Tibial nerve (tissue), 4 donors: ENCODE data around the gene SKIC3. TPM values are rescaled to one million over a fixed set of nuclear protein-coding genes. Genes with fewer than 3 reads are reported as not detected.

ENCODE experiments used
- DNase-seq, 2 donors: peaks; one replicate each; pipeline ENCODE4 v3.0.0-alpha.2; 2019; ENCODE audit warnings: low spot score in 2 of 2
- H3K27ac ChIP-seq, 4 donors: fragments of 200-600 bp; sonication (generic) in 3 of 4; one replicate each; pipeline ENCODE4 v1.5.1; 2017 to 2019; ENCODE audit warnings: mild to moderate bottlenecking in 1 of 4
- H3K27me3 ChIP-seq, 2 donors: fragments of 200-600 bp; sonication (generic) in 1 of 2; one replicate each; pipeline versions ENCODE4 v1.5.1 to v1.6.0; 2017 to 2019
- H3K36me3 ChIP-seq, 3 donors: fragments of 200-600 bp; sonication (generic); one replicate each; pipeline ENCODE4 v1.5.1; 2018 to 2019
- H3K4me1 ChIP-seq, 4 donors: fragments of 200-600 bp; sonication (generic) in 3 of 4; one replicate each; pipeline ENCODE4 v1.5.1; 2017 to 2019
- H3K4me3 ChIP-seq, 4 donors: fragments of 200-600 bp; sonication (generic) in 3 of 4; one replicate each; pipeline ENCODE4 v1.5.1; 2017 to 2019; ENCODE audit warnings: mild to moderate bottlenecking in 1 of 4, moderate library complexity in 1 of 4
- H3K9me3 ChIP-seq, 4 donors: fragments of 200-600 bp; sonication (generic) in 3 of 4; one replicate each; pipeline ENCODE4 v1.5.1; 2017 to 2019
- EP300 ChIP-seq, 2 donors: sonication (generic); formaldehyde crosslinking; IDR thresholded peaks; one replicate each; pipeline ENCODE4 v1.6.1; 2017; ENCODE audit warnings: antibody characterized with exemption in 2 of 2, mild to moderate bottlenecking in 1 of 2
- POLR2A ChIP-seq, 2 donors: fragments of 450-650 bp; IDR thresholded peaks; one replicate each; pipeline ENCODE4 v1.6.1; 2017; ENCODE audit warnings: antibody characterized with exemption in 2 of 2, mild to moderate bottlenecking in 2 of 2, moderate library complexity in 2 of 2
- WGBS, 2 donors: methylation state at CpG; one replicate each; pipeline ENCODE4 v1.1.5; 2018; 5-methylcytosine and 5-hydroxymethylcytosine counted together
- small RNA-seq: library from RNA; depleted of rRNA; stranded (forward); fragments of <200 nt; gene quantifications from one replicate; pipeline ENCODE3, GENCODE V24; 2016
- total RNA-seq, 4 donors: library from RNA; depleted of rRNA; stranded (reverse); fragments of >200 nt; gene quantifications; one replicate each; pipeline ENCODE4 v1.1.0, GENCODE V29; 2016
- TF ChIP-seq, protein P1 (sequence below), 5 experiments: fragments of 200-600 bp in 3 of 5; fragments of 450-650 bp in 2 of 5; sonication (generic) in 3 of 5; IDR thresholded peaks; one replicate each; pipeline ENCODE4 v1.5.1; 2016 to 2019; ENCODE audit warnings: antibody characterized with exemption in 5 of 5, mild to moderate bottlenecking in 3 of 5, moderate library complexity in 2 of 5

Gene SKIC3
- total RNA-seq, 4 donors from 2014 or later = 52.8 to 83.3 (median 75.0) TPM

DNA sequence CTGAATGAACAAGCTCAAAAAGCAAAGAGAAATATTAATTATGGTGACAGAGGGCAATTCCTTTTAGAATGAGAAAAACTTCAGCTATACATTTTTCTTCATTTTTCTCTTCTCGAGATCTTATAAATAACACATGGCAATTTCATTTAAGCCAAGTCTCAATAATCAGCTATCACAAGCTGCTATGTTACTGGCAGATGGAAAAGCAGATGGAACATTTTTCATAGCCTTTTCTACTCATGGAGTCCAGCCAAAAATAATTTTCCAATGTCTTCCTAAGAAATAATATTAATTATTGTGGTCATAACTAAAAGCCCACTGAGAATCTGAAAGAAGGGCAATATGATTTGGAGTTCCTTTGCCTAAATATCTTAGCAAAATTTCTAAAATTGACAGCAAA lies 35.6 kb downstream of the SKIC3 start:
- 59 to 61% methylated on average over 1 of the region's 1 CpG for WGBS, 2 donors

DNA sequence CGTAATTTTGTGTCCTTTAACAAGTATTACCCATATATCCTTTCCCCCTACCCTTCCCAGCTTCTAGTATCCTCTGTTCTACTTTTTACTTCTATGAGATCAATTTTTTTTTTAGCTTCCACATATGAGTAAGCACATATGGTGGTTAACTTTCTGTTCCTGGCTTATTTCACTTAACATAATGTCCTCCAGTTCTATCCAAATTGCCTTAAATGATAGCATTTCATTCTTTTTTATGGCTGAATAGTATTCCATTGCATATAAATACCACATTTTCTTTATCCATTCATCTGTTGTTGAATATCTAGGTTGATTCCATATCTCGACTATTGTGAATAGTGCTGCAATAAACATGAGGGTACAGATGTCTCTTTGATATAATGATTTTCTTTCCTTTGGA lies 36.4 kb downstream of the SKIC3 start:
- H3K36me3 ChIP-seq = peaks cover 0 to 91% (median 2%) of the 10 kb centered on the region in 3 donors
- no peak for DNase-seq
- no peak overlapping the region for H3K4me3 ChIP-seq
- H3K27ac ChIP-seq = no peak overlapping the region
- H3K9me3 ChIP-seq = no peaks in the 10 kb centered on the region
- no peaks in the 10 kb centered on the region for H3K4me1 ChIP-seq
- TF ChIP-seq EP300 (IDR thresholded peaks at IDR 0.05) (no peak), POLR2A (IDR thresholded peaks at IDR 0.05) (no peak)
- TF ChIP-seq, protein P1, sequence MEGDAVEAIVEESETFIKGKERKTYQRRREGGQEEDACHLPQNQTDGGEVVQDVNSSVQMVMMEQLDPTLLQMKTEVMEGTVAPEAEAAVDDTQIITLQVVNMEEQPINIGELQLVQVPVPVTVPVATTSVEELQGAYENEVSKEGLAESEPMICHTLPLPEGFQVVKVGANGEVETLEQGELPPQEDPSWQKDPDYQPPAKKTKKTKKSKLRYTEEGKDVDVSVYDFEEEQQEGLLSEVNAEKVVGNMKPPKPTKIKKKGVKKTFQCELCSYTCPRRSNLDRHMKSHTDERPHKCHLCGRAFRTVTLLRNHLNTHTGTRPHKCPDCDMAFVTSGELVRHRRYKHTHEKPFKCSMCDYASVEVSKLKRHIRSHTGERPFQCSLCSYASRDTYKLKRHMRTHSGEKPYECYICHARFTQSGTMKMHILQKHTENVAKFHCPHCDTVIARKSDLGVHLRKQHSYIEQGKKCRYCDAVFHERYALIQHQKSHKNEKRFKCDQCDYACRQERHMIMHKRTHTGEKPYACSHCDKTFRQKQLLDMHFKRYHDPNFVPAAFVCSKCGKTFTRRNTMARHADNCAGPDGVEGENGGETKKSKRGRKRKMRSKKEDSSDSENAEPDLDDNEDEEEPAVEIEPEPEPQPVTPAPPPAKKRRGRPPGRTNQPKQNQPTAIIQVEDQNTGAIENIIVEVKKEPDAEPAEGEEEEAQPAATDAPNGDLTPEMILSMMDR (IDR thresholded peaks at IDR 0.05) = no peak
- H3K27me3 ChIP-seq = no peaks in the 10 kb centered on the region
- WGBS, 2 donors = 96 to 100% methylated on average over 2 of the region's 2 CpGs

More for the DNA sequence above, 35.6 kb downstream of the SKIC3 start:
- Histone ChIP-seq H3K36me3 (peaks cover 0 to 91% (median 0%) of the 10 kb centered on the region in 3 donors), H3K4me3 (no peak overlapping the region), H3K4me1 (no peaks in the 10 kb centered on the region), H3K27me3 (no peaks in the 10 kb centered on the region), H3K27ac (no peak overlapping the region), H3K9me3 (no peaks in the 10 kb centered on the region)
- no peak for DNase-seq
- TF ChIP-seq, protein P1 (IDR thresholded peaks at IDR 0.05) = no peak
- TF ChIP-seq POLR2A (IDR thresholded peaks at IDR 0.05) (no peak), EP300 (IDR thresholded peaks at IDR 0.05) (no peak)

DNA sequence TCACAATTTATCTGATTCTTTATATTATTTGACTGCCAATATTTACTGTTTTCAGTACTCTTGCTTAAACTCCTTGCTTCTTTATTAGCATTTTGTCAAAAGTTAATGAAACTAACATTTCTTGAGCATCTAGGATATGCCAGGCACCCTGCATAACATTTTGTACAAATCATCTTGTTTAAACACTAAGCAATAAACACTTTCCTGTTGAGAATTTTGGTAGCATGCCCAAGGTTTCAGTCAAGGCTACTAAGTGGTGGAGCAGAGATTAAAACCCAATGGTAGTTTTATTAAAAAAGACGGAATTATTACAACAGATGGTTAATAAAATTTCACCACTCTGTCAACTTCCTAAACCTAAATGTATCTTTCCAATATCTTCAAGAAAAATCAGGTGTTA lies 43.2 kb downstream of the SKIC3 start:
- Histone ChIP-seq H3K4me3 (no peak overlapping the region), H3K27ac (no peak overlapping the region), H3K4me1 (no peaks in the 10 kb centered on the region), H3K27me3 (no peaks in the 10 kb centered on the region), H3K9me3 (no peaks in the 10 kb centered on the region), H3K36me3 (peaks cover 7 to 100% (median 19%) of the 10 kb centered on the region in 3 donors)
- 86 to 98% methylated on average over 1 of the region's 1 CpG for WGBS, 2 donors
- TF ChIP-seq EP300 (IDR thresholded peaks at IDR 0.05) = no peak
- no peak for TF ChIP-seq POLR2A (IDR thresholded peaks at IDR 0.05)
- TF ChIP-seq, protein P1 (IDR thresholded peaks at IDR 0.05) = no peak
- DNase-seq = no peak

- Histone ChIP-seq H3K4me3 (no peak overlapping the region), H3K27ac (no peak overlapping the region), H3K27me3 (no peaks in the 10 kb centered on the region), H3K4me1 (no peaks in the 10 kb centered on the region), H3K36me3 (peaks cover 7 to 100% (median 18%) of the 10 kb centered on the region in 3 donors), H3K9me3 (no peaks in the 10 kb centered on the region)
- 51 to 56% methylated on average over 1 of the region's 1 CpG for WGBS, 2 donors
- TF ChIP-seq EP300 (IDR thresholded peaks at IDR 0.05) (no peak), POLR2A (IDR thresholded peaks at IDR 0.05) (no peak)
- TF ChIP-seq, protein P1 (IDR thresholded peaks at IDR 0.05) = no peak
- no peak for DNase-seq
Observed at GRCh38 chr5:95508550-95508949, 46.2 kb downstream of the SKIC3 start.

Small RNA genes within 50 kb of the gene (small RNA-seq; reads per million reads assigned to genes)
- not detected for gene RNU6-308P

Other genes with a start within 250 kb of the SKIC3 start
- not detected for gene FAM81B, start 163.6 kb downstream of the SKIC3 start, total RNA-seq
- 10 to 100 TPM; 11.0 to 19.9 (median 13.7) TPM for gene ARSK, start 124 bp upstream of the SKIC3 start, total RNA-seq
- 1 to 10 TPM in 3 of 4 donors, under 1 TPM in 1; 0.44 to 3.1 (median 2.7) TPM for gene GPR150, start 65.1 kb upstream of the SKIC3 start, total RNA-seq
- gene RFESD, start 91.8 kb upstream of the SKIC3 start, total RNA-seq = 1 to 10 TPM in 3 of 4 donors, under 1 TPM in 1; 0.98 to 2.1 (median 1.3) TPM
- gene SPATA9, start 128.0 kb upstream of the SKIC3 start, total RNA-seq = 1 to 10 TPM in 1 of 4 donors, not detected in 3; 1.2 TPM
- gene RHOBTB3, start 176.4 kb upstream of the SKIC3 start, total RNA-seq = 100 to 1,000 TPM; 130 to 219 (median 195) TPM